HEK293 (cell line): ENCODE data around the gene CDH23.

ENCODE experiments used
- CTCF ChIA-PET: fragments of 350-600 bp; formaldehyde crosslinking; extraction: SDS; loops from one replicate; lab custom pipeline; 2021; ENCODE audit warnings: antibody characterized with exemption; lab: Yijun Ruan, JAX
- POLR2A ChIA-PET: fragments of 300-600 bp; formaldehyde crosslinking; extraction: SDS; loops from one replicate; lab custom pipeline; 2020; ENCODE audit warnings: antibody characterized with exemption, inconsistent platforms; lab: Yijun Ruan, JAX
- H3K27ac ChIP-seq: fragments of 200-500 bp; sonication (Bioruptor generic); 2 replicates; pipeline ENCODE4 v1.5.1; 2014; ENCODE audit warnings: low read depth, low read length, control low read depth, inconsistent platforms; ENCODE audit errors: extremely low read depth
- H3K36me3 ChIP-seq, 2 experiments: fragments of 200-500 bp in 1 of 2; sonication (Bioruptor generic) in 1 of 2; 1 replicate in 1 of 2; 2 replicates in 1 of 2; pipeline ENCODE4 v1.5.1; 2014 to 2017; ENCODE audit warnings: inconsistent platforms in 2 of 2, low read length in 2 of 2; ENCODE audit not compliant: control insufficient read depth in 2 of 2, insufficient read depth in 1 of 2
- H3K4me1 ChIP-seq: fragments of 200-500 bp; sonication (Bioruptor generic); 2 replicates; pipeline ENCODE4 v1.5.1; 2014; ENCODE audit warnings: mild to moderate bottlenecking, low read length, inconsistent platforms; ENCODE audit not compliant: control insufficient read depth, insufficient read depth
- H3K4me3 ChIP-seq: 2 replicates; pipeline ENCODE4 v1.5.1; 2011; ENCODE audit warnings: low read depth, mild to moderate bottlenecking, control low read depth, low read length, moderate library complexity
- H3K9me3 ChIP-seq: fragments of 200-500 bp; sonication (Bioruptor generic); 2 replicates; pipeline ENCODE4 v1.5.1; 2014; ENCODE audit warnings: low read depth, low read length, inconsistent platforms; ENCODE audit not compliant: control insufficient read depth, insufficient read depth
- ATF2 ChIP-seq: fragments of 450-650 bp; formaldehyde crosslinking; IDR thresholded peaks from 2 replicates; pipeline ENCODE4 v1.5.1; 2016; ENCODE audit warnings: missing biosample characterization, missing genetic modification characterization, low read depth
- BCL11A ChIP-seq: fragments of 450-650 bp; formaldehyde crosslinking; IDR thresholded peaks from 2 replicates; pipeline ENCODE4 v1.5.1; 2016; ENCODE audit warnings: low read depth, missing biosample characterization, missing genetic modification characterization
- KLF1 ChIP-seq: fragments of 450-650 bp; formaldehyde crosslinking; IDR thresholded peaks from 2 replicates; pipeline ENCODE4 v1.5.1; 2016; ENCODE audit warnings: missing biosample characterization, missing genetic modification characterization
- PATZ1 ChIP-seq: fragments of 450-650 bp; formaldehyde crosslinking; IDR thresholded peaks from 2 replicates; pipeline ENCODE4 v1.5.1; 2016; ENCODE audit warnings: missing biosample characterization, missing genetic modification characterization
- YY1 ChIP-seq: fragments of 450-650 bp; formaldehyde crosslinking; IDR thresholded peaks from 2 replicates; pipeline ENCODE4 v1.5.1; 2018; ENCODE audit warnings: missing biosample characterization, missing genetic modification characterization
- ZBTB17 ChIP-seq: fragments of 450-650 bp; formaldehyde crosslinking; IDR thresholded peaks from 2 replicates; pipeline ENCODE4 v1.5.1; 2016; ENCODE audit warnings: missing biosample characterization, missing genetic modification characterization
- ZBTB21 ChIP-seq: fragments of 450-650 bp; formaldehyde crosslinking; IDR thresholded peaks from 2 replicates; pipeline ENCODE4 v1.5.1; 2017; ENCODE audit warnings: missing biosample characterization, missing genetic modification characterization
- ZBTB48 ChIP-seq: fragments of 450-650 bp; formaldehyde crosslinking; IDR thresholded peaks from 2 replicates; pipeline ENCODE4 v1.5.1; 2016; ENCODE audit warnings: missing biosample characterization, missing genetic modification characterization
- ZBTB6 ChIP-seq: fragments of 450-650 bp; formaldehyde crosslinking; IDR thresholded peaks from 2 replicates; pipeline ENCODE4 v1.5.1; 2017; ENCODE audit warnings: missing biosample characterization, missing genetic modification characterization
- ZEB2 ChIP-seq: fragments of 450-650 bp; formaldehyde crosslinking; IDR thresholded peaks from 2 replicates; pipeline ENCODE4 v1.5.1; 2016; ENCODE audit warnings: missing biosample characterization, missing genetic modification characterization
- ZFP69B ChIP-seq: fragments of 450-650 bp; formaldehyde crosslinking; IDR thresholded peaks from 2 replicates; pipeline ENCODE4 v1.5.1; 2016; ENCODE audit warnings: missing biosample characterization, missing genetic modification characterization
- ZIC2 ChIP-seq: fragments of 450-650 bp; formaldehyde crosslinking; IDR thresholded peaks from 2 replicates; pipeline ENCODE4 v1.5.1; 2016; ENCODE audit warnings: missing biosample characterization, missing genetic modification characterization
- ZNF175 ChIP-seq: fragments of 450-650 bp; formaldehyde crosslinking; IDR thresholded peaks from 2 replicates; pipeline ENCODE4 v1.5.1; 2016; ENCODE audit warnings: missing biosample characterization, missing genetic modification characterization
- ZNF202 ChIP-seq: fragments of 450-650 bp; formaldehyde crosslinking; IDR thresholded peaks from 2 replicates; pipeline ENCODE4 v1.5.1; 2016; ENCODE audit warnings: missing biosample characterization, missing genetic modification characterization, borderline replicate concordance
- ZNF214 ChIP-seq: fragments of 450-650 bp; formaldehyde crosslinking; IDR thresholded peaks from 2 replicates; pipeline ENCODE4 v1.5.1; 2017; ENCODE audit warnings: missing biosample characterization, mild to moderate bottlenecking, missing genetic modification characterization, borderline replicate concordance
- ZNF221 ChIP-seq: fragments of 450-650 bp; formaldehyde crosslinking; IDR thresholded peaks from 2 replicates; pipeline ENCODE4 v1.5.1; 2017; ENCODE audit warnings: missing biosample characterization, missing genetic modification characterization, borderline replicate concordance
- ZNF23 ChIP-seq: fragments of 450-650 bp; formaldehyde crosslinking; IDR thresholded peaks from 2 replicates; pipeline ENCODE4 v1.5.1; 2016; ENCODE audit warnings: missing biosample characterization, missing genetic modification characterization, borderline replicate concordance
- ZNF24 ChIP-seq: fragments of 450-650 bp; formaldehyde crosslinking; IDR thresholded peaks from 2 replicates; pipeline ENCODE4 v1.5.1; 2016; ENCODE audit warnings: missing biosample characterization, missing genetic modification characterization
- ZNF266 ChIP-seq: fragments of 450-650 bp; formaldehyde crosslinking; IDR thresholded peaks from 2 replicates; pipeline ENCODE4 v1.5.1; 2016; ENCODE audit warnings: missing biosample characterization, missing genetic modification characterization, low read depth
- ZNF324 ChIP-seq: fragments of 450-650 bp; formaldehyde crosslinking; IDR thresholded peaks from 2 replicates; pipeline ENCODE4 v1.5.1; 2016; ENCODE audit warnings: missing biosample characterization, missing genetic modification characterization
- ZNF350 ChIP-seq: fragments of 450-650 bp; formaldehyde crosslinking; IDR thresholded peaks from 2 replicates; pipeline ENCODE4 v1.5.0; 2017; ENCODE audit warnings: missing biosample characterization, mild to moderate bottlenecking, missing genetic modification characterization
- ZNF362 ChIP-seq: fragments of 450-650 bp; formaldehyde crosslinking; IDR thresholded peaks from 2 replicates; pipeline ENCODE4 v1.5.1; 2016; ENCODE audit warnings: missing biosample characterization, missing genetic modification characterization
- ZNF433 ChIP-seq: fragments of 450-650 bp; formaldehyde crosslinking; IDR thresholded peaks from 2 replicates; pipeline ENCODE4 v1.5.1; 2016; ENCODE audit warnings: missing biosample characterization, missing genetic modification characterization, low read depth
- ZNF510 ChIP-seq: fragments of 450-650 bp; formaldehyde crosslinking; IDR thresholded peaks from 2 replicates; pipeline ENCODE4 v1.5.1; 2018; ENCODE audit warnings: mild to moderate bottlenecking, missing genetic modification characterization, missing biosample characterization; ENCODE audit not compliant: insufficient replicate concordance
- ZNF555 ChIP-seq: fragments of 450-650 bp; formaldehyde crosslinking; conservative IDR thresholded peaks from 2 replicates; pipeline ENCODE4 v1.5.1; 2017; ENCODE audit warnings: missing biosample characterization, mild to moderate bottlenecking, missing genetic modification characterization, inconsistent platforms
- ZNF580 ChIP-seq: fragments of 450-650 bp; formaldehyde crosslinking; IDR thresholded peaks from 2 replicates; pipeline ENCODE4 v1.5.1; 2016; ENCODE audit warnings: missing biosample characterization, missing genetic modification characterization
- ZNF600 ChIP-seq: fragments of 450-650 bp; formaldehyde crosslinking; IDR thresholded peaks from 2 replicates; pipeline ENCODE4 v1.5.1; 2016; ENCODE audit warnings: missing biosample characterization, missing genetic modification characterization
- ZNF660 ChIP-seq: fragments of 450-650 bp; IDR thresholded peaks from 2 replicates; pipeline ENCODE4 v1.5.1; 2018; ENCODE audit warnings: missing biosample characterization, mild to moderate bottlenecking, missing genetic modification characterization
- ZSCAN16 ChIP-seq: fragments of 450-650 bp; formaldehyde crosslinking; IDR thresholded peaks from 2 replicates; pipeline ENCODE4 v1.5.1; 2016; ENCODE audit warnings: missing biosample characterization, missing genetic modification characterization
- ZXDB ChIP-seq: fragments of 450-650 bp; formaldehyde crosslinking; IDR thresholded peaks from 2 replicates; pipeline ENCODE4 v1.5.1; 2016; ENCODE audit warnings: missing biosample characterization, missing genetic modification characterization

CDH23 gene

GRCh38 chr10:71789871-71790270 is 393.2 kb downstream of the CDH23 start (continued):
- TF ChIP-seq ZNF433 (tag by site-specific recombination) (no peak), ZNF362 (no peak), ZBTB21 (tag by site-specific recombination) (no peak), YY1 (tag by site-specific recombination) (no peak), ZFP69B (tag by site-specific recombination) (no peak)

- H3K4me1 ChIP-seq, result no peaks in the 10 kb centered on the region
Observed at GRCh38 chr10:71790749-71791440, 394.2 kb downstream of the CDH23 start.

GRCh38 chr10:71795248-71795647 is 398.5 kb downstream of the CDH23 start:
- CTCF ChIA-PET, result interaction anchor here (1.1 kb wide), 1 partner anchor 101 kb away, joined by 3 read pairs; no protein-coding TSS in a partner anchor
- Histone ChIP-seq H3K4me1 (no peaks in the 10 kb centered on the region), H3K27ac (no peak overlapping the region), H3K4me3 (no peak overlapping the region), H3K9me3 (no peaks in the 10 kb centered on the region), H3K36me3 (no peaks in the 10 kb centered on the region)
- POLR2A ChIA-PET, result no interaction called here
- TF ChIP-seq PATZ1 (tag by site-specific recombination) (no peak), ZNF23 (tag by site-specific recombination) (no peak), ZNF214 (no peak), ZXDB (no peak), ZBTB17 (tag by site-specific recombination) (0 out of 2 replicates have a peak, but pooled peaks have one; percentile 20), ZNF324 (tag by site-specific recombination) (no peak), ZNF660 (tag by site-specific recombination) (no peak)

More at GRCh38 chr10:71790749-71791440, 394.2 kb downstream of the CDH23 start:
- ChIA-PET CTCF (interaction anchor here (1.1 kb wide), 1 partner anchor 94 kb away, joined by 3 read pairs; no protein-coding TSS in a partner anchor), POLR2A (no interaction called here)
- no peak overlapping the region for H3K4me3 ChIP-seq
- H3K9me3 ChIP-seq, result no peaks in the 10 kb centered on the region
- TF ChIP-seq KLF1 (no peak), BCL11A (no peak), ZNF600 (no peak), ZNF350 (tag by site-specific recombination) (no peak), ZNF24 (no peak), ZEB2 (tag by site-specific recombination) (no peak), ZNF266 (no peak), ZNF202 (tag by site-specific recombination) (no peak), ZBTB6 (tag by site-specific recombination) (no peak), ZNF555 (tag by site-specific recombination) (no peak), ZBTB48 (tag by site-specific recombination) (no peak), ATF2 (tag by site-specific recombination) (no peak), ZNF580 (no peak), ZIC2 (tag by site-specific recombination) (no peak), ZNF221 (tag by site-specific recombination) (no peak), ZSCAN16 (tag by site-specific recombination) (no peak), ZNF175 (tag by site-specific recombination) (no peak), ZNF510 (tag by site-specific recombination) (no peak)
- no peak overlapping the region for H3K27ac ChIP-seq
- H3K36me3 ChIP-seq, result no peaks in the 10 kb centered on the region
